Smooth muscle cell (in vitro differentiated cells): ENCODE measurements around the gene PTPRD. TPM values are rescaled to one million over a fixed set of nuclear protein-coding genes. Genes with fewer than 3 reads are reported as not detected.

ENCODE experiments used
- DNase-seq: peaks from one replicate; lab custom pipeline; 2025; ENCODE audit not compliant: unreplicated experiment; lab: John Stamatoyannopoulos, UW
- H2AFZ ChIP-seq: fragments of 200-600 bp; sonication (generic); 2 replicates; pipeline ENCODE4 v1.6.0; 2016; ENCODE audit warnings: antibody characterized with exemption, low read depth, mild to moderate bottlenecking
- H3F3A ChIP-seq: fragments of 200-600 bp; sonication (generic); 2 replicates; pipeline ENCODE4 v1.6.0; 2017; ENCODE audit warnings: antibody characterized with exemption, low read depth
- H3K27ac ChIP-seq: fragments of 200-600 bp; sonication (generic); 2 replicates; pipeline ENCODE4 v1.5.1; 2016; ENCODE audit warnings: low read depth, mild to moderate bottlenecking
- H3K27me3 ChIP-seq: fragments of 200-600 bp; sonication (generic); 2 replicates; pipeline ENCODE4 v1.6.1; 2016; ENCODE audit warnings: low read depth, mild to moderate bottlenecking
- H3K36me3 ChIP-seq: fragments of 200-600 bp; sonication (generic); 2 replicates; pipeline ENCODE4 v1.5.1; 2016; ENCODE audit warnings: low read depth
- H3K4me1 ChIP-seq: fragments of 200-600 bp; sonication (generic); 2 replicates; pipeline ENCODE4 v1.5.1; 2016; ENCODE audit warnings: low read depth
- H3K4me2 ChIP-seq: fragments of 200-600 bp; sonication (generic); 2 replicates; pipeline ENCODE4 v1.6.0; 2016; ENCODE audit warnings: mild to moderate bottlenecking
- H3K4me3 ChIP-seq: fragments of 200-600 bp; sonication (generic); 2 replicates; pipeline ENCODE4 v1.5.1; 2016; ENCODE audit warnings: mild to moderate bottlenecking
- H3K79me2 ChIP-seq: fragments of 200-600 bp; sonication (generic); 2 replicates; pipeline ENCODE4 v1.6.0; 2016; ENCODE audit warnings: low read depth, mild to moderate bottlenecking
- H3K9ac ChIP-seq: fragments of 200-600 bp; sonication (generic); 2 replicates; pipeline ENCODE4 v1.6.0; 2016; ENCODE audit warnings: low read depth
- H3K9me3 ChIP-seq: fragments of 200-600 bp; sonication (generic); replicated peaks from 2 replicates; pipeline ENCODE4 v1.5.1; 2016; ENCODE audit warnings: low read depth
- H4K20me1 ChIP-seq: fragments of 200-600 bp; sonication (generic); 2 replicates; pipeline ENCODE4 v1.6.0; 2016; ENCODE audit warnings: low read depth
- WGBS: methylation state at CpG from one replicate; pipeline ENCODE4 v1.1.7; 2016; ENCODE audit warnings: low lambda C conversion rate; 5-methylcytosine and 5-hydroxymethylcytosine counted together
- polyA plus RNA-seq: library from polyadenylated mRNA; unstranded; fragments of >200 nt; fragmentation: Nextera tagmentation; extraction: Ambion mirVana; gene quantifications from 2 replicates; pipeline ENCODE4 v1.2.1, GENCODE V29; 2016
- total RNA-seq: library from RNA; depleted of rRNA; stranded (reverse); fragments of >200 nt; gene quantifications from 2 replicates; pipeline ENCODE4 v1.2.3, GENCODE V29; 2014
- TF ChIP-seq, protein P1 (sequence below): fragments of 200-600 bp; sonication (generic); IDR thresholded peaks from 2 replicates; pipeline ENCODE4 v1.5.1; 2017; ENCODE audit warnings: borderline replicate concordance, mild to moderate bottlenecking, antibody characterized with exemption; ENCODE audit not compliant: insufficient read depth, poor library complexity, severe bottlenecking

PTPRD gene
- total and polyA plus RNA-seq, 2 experiments from 2014 or later: 6.5 to 61.0 TPM

GRCh38 chr9:10071579-10071978, 541.2 kb downstream of the PTPRD start:
- Histone ChIP-seq H3K9me3 (no peaks in the 10 kb centered on the region), H3K9ac (no peak overlapping the region), H3K27me3 (peaks cover 4% of the 10 kb centered on the region), H3K4me2 (no peak overlapping the region), H3K27ac (no peak overlapping the region), H3K79me2 (no peaks in the 10 kb centered on the region), H3K4me1 (no peaks in the 10 kb centered on the region), H3F3A (no peaks in the 10 kb centered on the region), H2AFZ (no peak overlapping the region), H3K4me3 (no peak overlapping the region), H4K20me1 (no peaks in the 10 kb centered on the region), H3K36me3 (no peaks in the 10 kb centered on the region)
- WGBS: 64% methylated on average over 1 of the region's 1 CpG
- no peak for DNase-seq
- TF ChIP-seq, protein P1, sequence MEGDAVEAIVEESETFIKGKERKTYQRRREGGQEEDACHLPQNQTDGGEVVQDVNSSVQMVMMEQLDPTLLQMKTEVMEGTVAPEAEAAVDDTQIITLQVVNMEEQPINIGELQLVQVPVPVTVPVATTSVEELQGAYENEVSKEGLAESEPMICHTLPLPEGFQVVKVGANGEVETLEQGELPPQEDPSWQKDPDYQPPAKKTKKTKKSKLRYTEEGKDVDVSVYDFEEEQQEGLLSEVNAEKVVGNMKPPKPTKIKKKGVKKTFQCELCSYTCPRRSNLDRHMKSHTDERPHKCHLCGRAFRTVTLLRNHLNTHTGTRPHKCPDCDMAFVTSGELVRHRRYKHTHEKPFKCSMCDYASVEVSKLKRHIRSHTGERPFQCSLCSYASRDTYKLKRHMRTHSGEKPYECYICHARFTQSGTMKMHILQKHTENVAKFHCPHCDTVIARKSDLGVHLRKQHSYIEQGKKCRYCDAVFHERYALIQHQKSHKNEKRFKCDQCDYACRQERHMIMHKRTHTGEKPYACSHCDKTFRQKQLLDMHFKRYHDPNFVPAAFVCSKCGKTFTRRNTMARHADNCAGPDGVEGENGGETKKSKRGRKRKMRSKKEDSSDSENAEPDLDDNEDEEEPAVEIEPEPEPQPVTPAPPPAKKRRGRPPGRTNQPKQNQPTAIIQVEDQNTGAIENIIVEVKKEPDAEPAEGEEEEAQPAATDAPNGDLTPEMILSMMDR: no peak

- H3K27me3 ChIP-seq: no peaks in the 10 kb centered on the region
- no peak overlapping the region for H3K4me3 ChIP-seq
- TF ChIP-seq, protein P1: no peak
- H3K4me1 ChIP-seq: peaks cover 7% of the 10 kb centered on the region
- peak overlapping the region; percentile 50 for H3K4me2 ChIP-seq
- no peaks in the 10 kb centered on the region for H3K36me3 ChIP-seq
- H3K9ac ChIP-seq: no peak overlapping the region
- H4K20me1 ChIP-seq: no peaks in the 10 kb centered on the region
- H3F3A ChIP-seq: peaks cover 4% of the 10 kb centered on the region
- no peak overlapping the region for H2AFZ ChIP-seq
- no peak for DNase-seq
- WGBS: 56% methylated on average over 3 of the region's 3 CpGs
- peak overlapping the region; percentile 52 for H3K27ac ChIP-seq
- H3K79me2 ChIP-seq: no peaks in the 10 kb centered on the region
- no peaks in the 10 kb centered on the region for H3K9me3 ChIP-seq
Observed at GRCh38 chr9:10062629-10063395, 550.0 kb downstream of the PTPRD start.

- Histone ChIP-seq H3F3A (peaks cover 4% of the 10 kb centered on the region), H3K79me2 (no peaks in the 10 kb centered on the region), H3K9ac (no peak overlapping the region), H3K4me1 (peaks cover 10% of the 10 kb centered on the region), H3K4me3 (no peak overlapping the region), H3K27ac (peak overlapping the region; percentile 52), H3K36me3 (no peaks in the 10 kb centered on the region), H3K27me3 (no peaks in the 10 kb centered on the region), H3K9me3 (no peaks in the 10 kb centered on the region), H4K20me1 (no peaks in the 10 kb centered on the region), H3K4me2 (peak overlapping the region; percentile 64), H2AFZ (peak overlapping the region; percentile 32)
- 48% methylated on average over 3 of the region's 3 CpGs for WGBS
- DNase-seq: no peak
- TF ChIP-seq, protein P1: no peak
Observed at GRCh38 chr9:10059044-10059443, 553.8 kb downstream of the PTPRD start.

DNA sequence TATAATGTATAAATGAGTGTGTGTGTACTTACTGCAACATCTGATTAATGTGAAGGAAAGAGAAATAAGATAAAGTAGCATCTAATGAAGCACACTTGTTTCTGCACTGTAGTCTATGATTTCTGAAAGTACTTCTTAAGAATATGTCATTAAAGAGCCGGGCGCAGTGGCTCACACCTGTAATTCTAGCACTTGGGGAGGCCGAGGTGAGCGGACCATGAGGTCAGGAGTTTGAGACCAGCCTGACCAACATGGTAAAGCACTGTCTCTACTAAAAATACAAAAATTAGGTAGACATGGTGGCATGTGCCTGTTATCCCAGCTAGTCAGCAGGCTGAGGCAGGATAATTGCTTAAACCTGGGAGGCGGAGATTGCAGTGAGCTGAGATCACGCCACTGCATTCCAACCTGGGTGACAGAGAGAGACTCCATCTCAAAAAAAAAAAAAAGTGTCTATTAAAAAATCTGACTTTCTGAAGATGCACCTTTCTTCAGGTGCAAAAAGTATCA, 556.9 kb downstream of the PTPRD start:
- Histone ChIP-seq H3K4me3 (no peak overlapping the region), H3K4me1 (peaks cover 10% of the 10 kb centered on the region), H3F3A (peaks cover 4% of the 10 kb centered on the region), H3K36me3 (no peaks in the 10 kb centered on the region), H3K4me2 (no peak overlapping the region), H3K27ac (peak overlapping the region; percentile 24), H3K9me3 (no peaks in the 10 kb centered on the region), H3K27me3 (peaks cover 8% of the 10 kb centered on the region), H4K20me1 (no peaks in the 10 kb centered on the region), H3K79me2 (no peaks in the 10 kb centered on the region), H3K9ac (no peak overlapping the region), H2AFZ (no peak overlapping the region)
- WGBS: 73% methylated on average over 6 of the region's 6 CpGs
- DNase-seq: no peak
- TF ChIP-seq, protein P1: no peak
